Measurements from ENCODE around the gene RPL35. TPM values are rescaled to one million over a fixed set of nuclear protein-coding genes. Genes with fewer than 3 reads are reported as not detected.
A peak's percentile ranks its signal among the peaks of the same experiment; 100 is the strongest.

Gene RPL35
- total RNA-seq, 2 experiments from 2014 or later, result 2,701 to 2,729 TPM

DNA sequence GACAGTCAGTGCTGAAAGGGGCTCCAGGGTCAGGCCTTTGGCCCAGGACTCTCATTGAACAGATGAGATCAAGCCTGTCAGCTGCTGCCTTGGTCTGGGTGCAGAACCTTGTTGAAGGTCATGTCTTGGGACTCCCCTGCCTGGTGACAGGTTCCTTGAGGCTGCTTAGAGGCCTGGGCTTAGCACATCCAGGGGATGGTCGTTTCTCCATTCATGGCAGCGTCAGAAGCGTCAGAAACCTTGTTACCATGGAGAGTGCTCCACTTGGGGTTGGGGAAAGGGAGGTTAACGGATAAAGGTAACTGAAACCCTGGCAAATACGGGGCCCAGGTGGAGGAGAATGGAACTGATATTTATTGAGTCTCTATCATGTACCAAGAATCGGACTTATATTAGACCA, 9.0 kb upstream of the RPL35 start:
- DNase-seq, result peak; percentile 44
- peaks cover 52% of the 10 kb centered on the region for H3K4me1 Mint-ChIP-seq (ENCODE audit: low read depth)

GRCh38 chr9:124869986-124870560, 8.3 kb upstream of the RPL35 start:
- peak; percentile 98 for DNase-seq
- Mint-ChIP-seq H3K4me1 (ENCODE audit: low read depth) (peaks cover 52% of the 10 kb centered on the region), H3K9me3 (no peaks in the 10 kb centered on the region), H3K27me3 (ENCODE audit: low read depth) (no peaks in the 10 kb centered on the region), H3K36me3 (ENCODE audit: low read depth) (peaks cover 54% of the 10 kb centered on the region), H3K4me3 (peak overlapping the region; percentile 92), H3K27ac (peak overlapping the region; percentile 99)
- CTCF ChIA-PET, result interaction anchor here (0.8 to 1.1 kb wide), 4 partner anchors 9 to 273 kb away, joined by 3 to 4 read pairs (median 4); partner anchors contain the start of genes SCAI and WDR38
- intact Hi-C loops (cut with micrococcal nuclease), result loop anchor here (1.0 to 5.0 kb wide), 11 partner anchors 8 to 455 kb away; partner anchors contain the start of genes ARPC5L, GOLGA1, HSPA5 and NR6A1

More for the DNA sequence above, 9.0 kb upstream of the RPL35 start:
- CTCF ChIA-PET, result interaction anchor here (0.8 to 1.1 kb wide), 3 partner anchors 10 to 272 kb away, joined by 4 read pairs; partner anchors contain the start of gene SCAI
- Mint-ChIP-seq H3K4me3 (peak overlapping the region; percentile 92), H3K27ac (peak overlapping the region; percentile 99), H3K27me3 (ENCODE audit: low read depth) (no peaks in the 10 kb centered on the region), H3K36me3 (ENCODE audit: low read depth) (peaks cover 60% of the 10 kb centered on the region), H3K9me3 (no peaks in the 10 kb centered on the region)
- intact Hi-C loops (cut with micrococcal nuclease), result loop anchor here (1.0 to 5.0 kb wide), 11 partner anchors 8 to 456 kb away; partner anchors contain the start of genes ARPC5L, GOLGA1, HSPA5 and NR6A1

DNA sequence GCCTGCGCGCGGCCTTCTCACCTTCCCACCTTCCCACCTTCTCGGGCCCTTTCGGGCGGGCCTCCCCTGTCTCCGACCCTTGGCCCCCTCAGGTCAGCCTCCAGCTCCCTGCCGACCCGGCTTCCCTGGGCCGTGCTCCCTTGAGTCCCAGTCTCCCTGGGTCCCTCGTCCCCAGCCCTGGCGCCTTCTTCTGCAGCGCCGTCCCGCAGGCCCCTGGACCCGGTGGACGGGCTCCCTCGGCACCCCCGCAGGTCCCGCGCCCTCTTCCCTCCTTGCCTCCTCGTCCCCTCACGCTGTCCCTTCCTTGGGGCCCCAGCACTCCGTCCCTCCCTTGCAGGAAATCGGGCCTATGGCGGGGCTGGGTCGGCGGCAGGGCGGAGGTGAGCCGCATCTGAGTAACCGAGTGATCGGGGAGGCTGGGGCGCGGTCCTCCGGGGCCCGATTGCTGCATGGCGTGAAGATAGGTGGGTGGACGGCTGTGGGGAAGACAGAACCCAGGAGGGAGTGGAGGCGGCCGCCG, 7.8 kb upstream of the RPL35 start:
- no peaks in the 10 kb centered on the region for H3K9me3 Mint-ChIP-seq
- no peaks in the 10 kb centered on the region for H3K27me3 Mint-ChIP-seq (ENCODE audit: low read depth)
- H3K4me1 Mint-ChIP-seq (ENCODE audit: low read depth), result peaks cover 52% of the 10 kb centered on the region
- peak overlapping the region; percentile 99 for H3K27ac Mint-ChIP-seq
- CTCF ChIA-PET, result interaction anchor here (1.0 to 1.1 kb wide), 2 partner anchors 16 to 273 kb away, joined by 3 to 4 read pairs; partner anchors contain the start of genes SCAI and WDR38
- intact Hi-C loops (cut with micrococcal nuclease), result no loop called here
- H3K4me3 Mint-ChIP-seq, result peak overlapping the region; percentile 92
- DNase-seq, result peak; percentile 60
- H3K36me3 Mint-ChIP-seq (ENCODE audit: low read depth), result peaks cover 49% of the 10 kb centered on the region

DNA sequence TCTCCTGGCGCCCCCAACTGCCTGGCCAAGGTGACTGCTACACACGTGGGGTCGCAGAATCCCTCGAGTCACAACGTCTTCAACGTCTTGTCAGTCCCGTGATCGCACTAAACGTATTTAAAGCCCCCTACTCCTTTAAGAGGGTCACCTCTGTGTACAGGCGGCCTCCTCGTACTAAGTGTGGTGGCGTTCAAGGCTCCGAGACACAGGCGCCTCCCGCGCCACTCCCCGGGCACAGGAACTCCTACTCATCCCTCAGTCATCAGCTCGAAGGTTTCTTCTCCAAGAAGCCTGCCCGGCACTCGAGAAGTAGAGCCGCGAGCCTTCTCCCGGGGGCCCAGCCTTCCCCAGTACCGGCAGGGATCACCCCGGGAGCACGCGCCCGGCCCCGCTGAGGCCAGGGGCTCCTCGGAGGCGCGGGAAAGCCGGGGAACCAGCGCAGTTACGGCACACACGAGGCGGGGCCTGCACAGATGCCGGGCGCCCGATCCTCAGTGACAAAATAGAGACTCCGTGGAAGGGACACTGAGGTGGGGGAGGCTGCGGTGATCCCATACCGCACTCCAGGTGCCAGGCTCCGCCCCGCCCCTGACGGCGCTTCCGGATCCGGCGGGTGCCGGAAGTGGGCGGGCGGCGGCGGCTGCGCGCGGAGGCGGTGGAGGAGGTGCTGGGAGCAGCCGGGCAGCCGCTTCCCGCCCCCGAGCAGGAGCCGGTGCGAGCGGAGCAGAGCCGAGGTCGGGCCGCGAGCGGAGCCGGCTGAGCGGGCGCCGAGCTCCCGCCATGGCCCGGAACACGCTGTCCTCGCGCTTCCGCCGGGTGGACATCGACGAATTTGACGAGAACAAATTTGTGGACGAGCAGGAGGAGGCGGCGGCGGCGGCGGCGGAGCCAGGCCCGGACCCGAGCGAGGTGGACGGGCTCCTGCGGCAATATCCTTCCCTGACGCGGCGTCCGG, 7.0 kb upstream of the RPL35 start:
- Mint-ChIP-seq H3K4me3 (peak overlapping the region; percentile 92), H3K9me3 (no peaks in the 10 kb centered on the region), H3K4me1 (ENCODE audit: low read depth) (peaks cover 50% of the 10 kb centered on the region), H3K27ac (peak overlapping the region; percentile 99), H3K36me3 (ENCODE audit: low read depth) (peaks cover 44% of the 10 kb centered on the region), H3K27me3 (ENCODE audit: low read depth) (no peaks in the 10 kb centered on the region)
- peak; percentile 86 for DNase-seq
- CTCF ChIA-PET, result interaction anchor here (1.0 kb wide), 1 partner anchor 16 kb away, joined by 3 read pairs; the partner anchor contains the start of gene WDR38
- intact Hi-C loops (cut with micrococcal nuclease), result no loop called here

DNA sequence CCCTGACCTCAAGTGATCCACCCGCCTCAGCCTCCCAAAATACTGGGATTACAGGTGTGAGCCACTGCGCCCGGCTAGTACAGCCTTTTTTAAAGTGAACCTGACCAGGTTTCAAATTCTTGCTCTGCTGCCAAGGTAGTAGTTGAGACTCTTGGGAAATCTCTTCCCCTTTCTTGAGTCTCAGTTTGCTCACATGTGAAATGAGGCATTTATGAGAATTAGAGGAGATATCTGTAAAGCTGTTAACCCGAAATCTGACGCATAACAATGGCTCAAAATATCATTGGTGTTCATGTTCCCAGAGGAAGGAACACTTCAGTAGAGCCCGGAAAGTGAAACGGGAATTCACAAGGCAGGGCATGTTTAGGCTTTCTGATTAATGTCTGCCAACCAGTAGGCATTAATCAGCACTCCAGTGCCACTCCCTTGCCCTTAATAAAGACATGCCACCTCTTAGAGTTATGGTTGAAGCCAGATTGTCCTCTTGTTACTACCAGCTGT, 1.7 kb upstream of the RPL35 start:
- intact Hi-C loops (cut with micrococcal nuclease), result loop anchor here (2.0 to 5.0 kb wide), 4 partner anchors 77 to 399 kb away; partner anchors contain the start of genes GAPVD1, GOLGA1 and NR6A1
- peaks cover 43% of the 10 kb centered on the region for H3K4me1 Mint-ChIP-seq (ENCODE audit: low read depth)
- peaks cover 40% of the 10 kb centered on the region for H3K36me3 Mint-ChIP-seq (ENCODE audit: low read depth)
- H3K27ac Mint-ChIP-seq, result no peak overlapping the region
- no peaks in the 10 kb centered on the region for H3K27me3 Mint-ChIP-seq (ENCODE audit: low read depth)
- DNase-seq, result no peak
- peak overlapping the region; percentile 32 for H3K4me3 Mint-ChIP-seq
- CTCF ChIA-PET, result interaction anchor here (1.3 kb wide), 1 partner anchor 91 kb away, joined by 4 read pairs; no protein-coding TSS in a partner anchor
- H3K9me3 Mint-ChIP-seq, result no peaks in the 10 kb centered on the region

GRCh38 chr9:124860582-124861341, 995 bp downstream of the RPL35 start:
- CTCF ChIA-PET, result interaction anchor here (0.6 to 2.2 kb wide), 6 partner anchors 8 to 451 kb away, joined by 3 to 14 read pairs (median 6); partner anchors contain the start of genes NR6A1 and WDR38
- Mint-ChIP-seq H3K36me3 (ENCODE audit: low read depth) (peaks cover 43% of the 10 kb centered on the region), H3K27me3 (ENCODE audit: low read depth) (no peaks in the 10 kb centered on the region), H3K4me3 (peak overlapping the region; percentile 87), H3K9me3 (no peaks in the 10 kb centered on the region), H3K27ac (peak overlapping the region; percentile 95), H3K4me1 (ENCODE audit: low read depth) (peaks cover 46% of the 10 kb centered on the region)
- no peak for DNase-seq
- intact Hi-C loops (cut with micrococcal nuclease), result loop anchor here (5.0 kb wide), 1 partner anchor 402 kb away; the partner anchor contains the start of gene GAPVD1

- CTCF ChIA-PET, result interaction anchor here (0.6 to 1.9 kb wide), 4 partner anchors 13 to 450 kb away, joined by 3 to 6 read pairs (median 6); partner anchors contain the start of gene NR6A1
- intact Hi-C loops (cut with micrococcal nuclease), result loop anchor here (5.0 kb wide), 1 partner anchor 402 kb away; the partner anchor contains the start of gene GAPVD1
- peak overlapping the region; percentile 58 for H3K27ac Mint-ChIP-seq
- H3K4me3 Mint-ChIP-seq, result peak overlapping the region; percentile 87
- no peaks in the 10 kb centered on the region for H3K9me3 Mint-ChIP-seq
- H3K36me3 Mint-ChIP-seq (ENCODE audit: low read depth), result peaks cover 43% of the 10 kb centered on the region
- H3K4me1 Mint-ChIP-seq (ENCODE audit: low read depth), result peaks cover 46% of the 10 kb centered on the region
- DNase-seq, result no peak
- H3K27me3 Mint-ChIP-seq (ENCODE audit: low read depth), result no peaks in the 10 kb centered on the region
Measured at GRCh38 chr9:124859803-124860581, 1.8 kb downstream of the RPL35 start.

DNA sequence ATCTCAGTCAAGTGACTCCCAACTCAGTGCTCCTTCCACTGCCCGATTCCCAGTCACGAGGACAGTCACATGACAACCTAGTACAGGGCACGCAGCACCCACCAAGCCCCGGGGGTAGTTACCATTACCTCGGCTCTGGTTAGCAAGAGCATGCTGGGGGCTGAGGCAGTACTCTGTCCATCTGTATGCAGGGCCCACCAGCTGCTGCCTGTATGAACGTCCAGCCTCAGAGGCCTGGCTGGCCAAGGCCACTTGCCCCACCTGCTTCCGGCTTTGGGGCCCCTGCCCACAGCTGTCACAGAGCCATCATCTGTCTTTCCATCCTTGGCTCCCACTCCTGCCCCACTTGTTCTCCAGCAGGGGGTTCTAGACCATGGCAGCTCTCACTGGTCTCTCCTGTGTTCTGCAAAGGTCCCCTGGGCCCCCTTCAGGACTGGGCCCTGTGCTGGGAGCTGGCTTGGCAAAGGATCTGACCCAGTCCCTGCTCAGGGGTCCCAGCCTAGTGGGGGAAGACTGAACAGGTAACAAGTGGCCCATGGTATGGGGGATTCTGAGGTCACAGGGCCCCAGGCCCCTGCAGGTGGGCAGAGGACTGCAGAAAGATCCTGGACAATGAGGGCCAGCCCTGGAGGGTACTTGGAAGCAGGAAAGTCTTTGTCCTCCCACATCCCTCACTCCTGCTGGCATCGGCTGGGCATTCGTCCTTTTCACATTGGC, 3.3 kb downstream of the RPL35 start:
- intact Hi-C loops (cut with micrococcal nuclease), result no loop called here
- DNase-seq, result no peak
- H3K9me3 Mint-ChIP-seq, result no peaks in the 10 kb centered on the region
- H3K4me3 Mint-ChIP-seq, result peak overlapping the region; percentile 87
- H3K4me1 Mint-ChIP-seq (ENCODE audit: low read depth), result peaks cover 49% of the 10 kb centered on the region
- peaks cover 43% of the 10 kb centered on the region for H3K36me3 Mint-ChIP-seq (ENCODE audit: low read depth)
- CTCF ChIA-PET, result interaction anchor here (0.6 to 1.0 kb wide), 3 partner anchors 11 to 267 kb away, joined by 3 to 4 read pairs (median 3); no protein-coding TSS in a partner anchor
- H3K27ac Mint-ChIP-seq, result peak overlapping the region; percentile 36
- H3K27me3 Mint-ChIP-seq (ENCODE audit: low read depth), result no peaks in the 10 kb centered on the region

DNA sequence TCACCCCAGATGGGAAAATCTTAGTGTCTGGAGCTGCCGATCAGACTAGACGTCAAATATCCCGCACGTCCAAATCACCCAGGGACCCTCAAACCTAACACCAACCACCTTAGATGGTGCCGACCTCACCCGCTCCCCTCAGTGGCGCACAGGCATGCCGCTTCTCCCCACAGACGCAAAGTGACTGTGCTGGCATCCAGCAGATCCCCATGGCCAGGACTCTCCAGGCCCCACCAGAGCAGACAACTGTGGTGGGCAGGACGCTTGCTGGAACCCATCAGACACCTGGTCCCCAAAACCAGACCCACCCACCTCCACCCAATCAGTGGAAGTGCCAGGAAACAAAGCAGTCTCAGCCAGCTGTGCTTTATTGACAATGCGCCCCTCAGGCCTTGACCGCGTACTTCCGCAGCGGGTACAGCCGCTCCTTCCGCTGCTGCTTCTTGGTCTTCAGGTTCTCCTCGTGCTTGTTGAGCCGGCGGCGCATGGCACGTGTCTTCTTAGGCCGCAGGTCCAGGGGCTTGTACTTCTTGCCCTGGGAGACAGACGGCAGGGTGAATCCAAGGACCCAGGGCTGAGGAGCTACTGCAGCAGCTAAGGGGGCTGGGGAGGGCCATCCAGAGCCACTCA, 4.1 kb downstream of the RPL35 start:
- Mint-ChIP-seq H3K27ac (peak overlapping the region; percentile 8), H3K27me3 (ENCODE audit: low read depth) (no peaks in the 10 kb centered on the region), H3K9me3 (no peaks in the 10 kb centered on the region), H3K4me3 (no peak overlapping the region), H3K4me1 (ENCODE audit: low read depth) (peaks cover 51% of the 10 kb centered on the region), H3K36me3 (ENCODE audit: low read depth) (peaks cover 43% of the 10 kb centered on the region)
- intact Hi-C loops (cut with micrococcal nuclease), result no loop called here
- no peak for DNase-seq
- CTCF ChIA-PET, result interaction anchor here (0.5 to 2.6 kb wide), 4 partner anchors 21 to 404 kb away, joined by 3 to 36 read pairs (median 4); partner anchors contain the start of genes GAPVD1 and NR6A1
